NCI-H128 (cell line): Measurements from ENCODE around the gene ECE2.
"Not testable (repeated sequence)": the region's sequence is repeated elsewhere in the genome, so short reads cannot be mapped to it uniquely, and the experiment has no call there.

ENCODE experiments used
- DNase-seq: peaks from one replicate; lab custom pipeline; 2025; ENCODE audit not compliant: unreplicated experiment; lab: John Stamatoyannopoulos, UW

Gene ECE2

GRCh38 chr3:184335661-184336546 is 60.1 kb downstream of the ECE2 start:
- DNase-seq, result peak; percentile 74

GRCh38 chr3:184336547-184337398 is 61.0 kb downstream of the ECE2 start:
- no peak for DNase-seq

- DNase-seq, result no peak
Observed at GRCh38 chr3:184337399-184337714, 61.5 kb downstream of the ECE2 start, which contains the start of gene FAM131A. Gene FAM131A, plus strand, starts transcription at chr3:184337600. Its CDS starts 31 bp downstream, at chr3:184337631.

- no peak for DNase-seq
Observed at GRCh38 chr3:184337981-184338380, 62.2 kb downstream of the ECE2 start.

DNA sequence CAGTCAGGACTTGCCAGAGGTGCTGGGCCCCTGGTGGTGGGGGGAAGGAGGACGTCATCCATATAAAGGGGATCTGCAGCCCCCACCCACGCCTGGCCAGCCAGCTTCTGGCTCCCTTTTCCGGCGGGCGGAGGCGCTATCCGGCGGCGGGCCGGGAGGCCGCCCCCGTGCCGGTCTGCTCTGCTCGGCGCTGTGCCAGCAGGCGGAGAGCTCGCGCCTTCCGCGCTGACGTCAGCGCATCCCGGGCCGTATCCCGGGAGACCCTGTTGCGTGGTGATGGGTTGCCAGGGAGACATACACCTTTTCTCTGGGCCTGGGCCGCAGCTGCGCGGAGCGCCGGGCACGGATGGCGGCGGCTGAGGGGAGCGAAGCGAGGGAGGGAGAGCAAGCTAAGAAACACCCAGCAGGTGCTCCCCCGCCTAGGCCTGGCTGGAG is 62.7 kb downstream of the ECE2 start:
- peak; percentile 90 for DNase-seq

GRCh38 chr3:184339001-184339400 is 63.2 kb downstream of the ECE2 start:
- peak; percentile 33 for DNase-seq

DNA sequence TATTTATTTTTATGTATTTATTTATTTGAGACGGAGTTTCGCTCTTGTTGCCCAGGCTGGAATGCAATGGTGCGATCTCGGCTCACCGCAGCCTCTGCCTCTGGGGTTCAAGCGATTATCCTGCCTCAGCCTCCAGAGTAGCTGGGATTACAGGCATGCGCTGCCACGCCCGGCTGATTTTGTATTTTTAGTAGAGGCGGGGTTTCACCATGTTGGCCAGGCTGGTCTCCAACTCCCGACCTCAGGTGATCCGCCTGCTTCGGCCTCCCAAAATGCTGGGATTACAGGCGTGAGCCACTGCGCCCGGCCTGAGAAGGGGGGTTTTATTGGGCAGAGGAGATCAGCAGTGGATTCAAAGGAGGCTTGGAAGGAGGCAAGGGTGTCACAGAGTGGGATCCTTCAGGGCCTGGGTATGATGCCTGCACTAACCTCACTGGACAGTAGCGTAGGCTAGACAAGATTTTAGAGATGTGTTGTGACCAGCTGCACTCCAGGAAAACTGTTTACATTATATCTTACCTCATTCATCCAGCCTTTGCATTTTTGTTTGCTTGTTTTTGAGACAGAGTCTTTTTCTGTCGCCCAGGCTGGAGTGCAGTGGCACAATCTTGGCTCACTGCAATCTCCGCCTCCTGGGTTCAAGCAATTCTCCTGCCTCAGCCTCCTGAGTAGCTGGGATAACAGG is 63.8 kb downstream of the ECE2 start:
- DNase-seq, result not testable (repeated sequence)

- no peak for DNase-seq
Observed at GRCh38 chr3:184341925-184342324, 66.1 kb downstream of the ECE2 start.
